GM13976 (cell line): ENCODE data around the gene RMDN3.

Experiments used
- DNase-seq: peaks from one replicate; pipeline ENCODE4 v3.0.0; 2012; ENCODE audit warnings: low spot score
- CTCF ChIP-seq: IDR thresholded peaks from 2 replicates; pipeline ENCODE4 v1.5.1; 2012; ENCODE audit warnings: borderline replicate concordance, mild to moderate bottlenecking; ENCODE audit not compliant: insufficient read depth; ENCODE audit errors: extremely low read depth, missing control alignments, control extremely low read depth
- in situ Hi-C: fragments of 300-500 bp; cut with MboI; formaldehyde crosslinking; loops from one replicate; pipeline ENCODE4 v1.12.0; 2022; ENCODE audit warnings: low sequenced_read_pairs, mixed read lengths, inconsistent platforms; ENCODE audit not compliant: unreplicated experiment

Gene RMDN3

DNA sequence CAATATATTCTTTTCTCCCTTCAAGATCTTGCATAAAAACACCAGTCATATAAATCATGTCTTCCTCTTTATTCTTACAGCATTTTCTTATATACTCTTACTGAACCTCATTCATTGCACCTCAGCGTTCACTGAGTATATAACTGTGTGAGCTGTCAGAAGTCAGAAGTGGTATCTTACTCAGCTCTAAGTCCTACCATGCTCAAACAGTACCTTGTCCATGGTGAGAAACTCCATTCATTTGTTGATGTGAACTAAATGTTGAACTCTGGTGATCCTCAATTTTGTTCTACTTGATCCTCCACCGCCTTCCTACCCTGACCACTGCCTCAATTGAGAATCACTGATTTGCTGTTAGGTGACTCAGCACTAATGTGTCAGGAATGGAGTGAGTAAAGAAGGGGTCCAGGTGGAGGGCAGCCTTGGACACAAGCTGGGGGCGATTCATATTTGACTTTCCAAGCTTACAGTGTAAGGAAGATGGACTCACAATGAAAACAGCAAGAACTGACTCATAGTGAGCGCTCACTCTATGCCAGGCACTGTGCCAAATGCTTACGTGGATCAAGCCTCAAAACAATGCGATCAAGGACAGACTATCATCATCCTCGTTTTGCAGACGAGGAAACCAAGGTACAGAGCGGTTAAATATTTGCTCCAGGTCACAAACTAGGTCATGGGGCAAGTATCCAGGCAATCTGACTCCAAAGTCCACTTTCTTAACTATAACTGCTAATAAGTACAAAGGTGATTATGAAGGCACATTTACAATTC lies 38.3 kb upstream of the RMDN3 start:
- TF ChIP-seq CTCF: no peak
- in situ Hi-C loops: no loop called here
- DNase-seq: no peak

- no peak for TF ChIP-seq CTCF
- in situ Hi-C loops: no loop called here
- no peak for DNase-seq
Observed at GRCh38 chr15:40792394-40792793, 37.3 kb upstream of the RMDN3 start.

- in situ Hi-C loops: no loop called here
- TF ChIP-seq CTCF: no peak
- no peak for DNase-seq
Observed at GRCh38 chr15:40790718-40791117, 35.7 kb upstream of the RMDN3 start.

GRCh38 chr15:40789999-40790398 lies 34.9 kb upstream of the RMDN3 start:
- in situ Hi-C loops: no loop called here

DNA sequence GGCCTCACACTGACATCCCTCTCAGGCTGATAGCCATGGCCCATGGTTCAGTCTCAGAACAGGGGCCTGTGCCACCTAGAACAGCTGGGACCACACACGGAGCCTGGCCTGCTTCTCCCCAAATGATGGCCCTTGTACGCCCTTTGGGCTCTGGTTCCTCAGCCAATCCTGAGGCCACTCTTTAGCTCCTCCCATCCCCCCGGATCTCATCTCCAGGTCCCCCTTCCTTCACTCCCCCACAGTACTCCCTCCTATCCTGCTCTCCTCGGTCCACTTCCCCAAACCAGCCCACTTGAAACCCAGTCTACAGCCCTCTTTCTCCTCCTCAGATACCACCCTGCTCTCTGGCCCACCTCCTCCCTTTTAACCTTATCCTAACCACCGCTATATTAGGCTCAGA lies 34.1 kb upstream of the RMDN3 start:
- DNase-seq: no peak
- in situ Hi-C loops: no loop called here
- no peak for TF ChIP-seq CTCF

More at GRCh38 chr15:40789999-40790398, 34.9 kb upstream of the RMDN3 start:
- TF ChIP-seq CTCF: no peak
- DNase-seq: no peak

- DNase-seq: no peak
- in situ Hi-C loops: no loop called here
- no peak for TF ChIP-seq CTCF
Observed at GRCh38 chr15:40787991-40788390, 32.9 kb upstream of the RMDN3 start.

DNA sequence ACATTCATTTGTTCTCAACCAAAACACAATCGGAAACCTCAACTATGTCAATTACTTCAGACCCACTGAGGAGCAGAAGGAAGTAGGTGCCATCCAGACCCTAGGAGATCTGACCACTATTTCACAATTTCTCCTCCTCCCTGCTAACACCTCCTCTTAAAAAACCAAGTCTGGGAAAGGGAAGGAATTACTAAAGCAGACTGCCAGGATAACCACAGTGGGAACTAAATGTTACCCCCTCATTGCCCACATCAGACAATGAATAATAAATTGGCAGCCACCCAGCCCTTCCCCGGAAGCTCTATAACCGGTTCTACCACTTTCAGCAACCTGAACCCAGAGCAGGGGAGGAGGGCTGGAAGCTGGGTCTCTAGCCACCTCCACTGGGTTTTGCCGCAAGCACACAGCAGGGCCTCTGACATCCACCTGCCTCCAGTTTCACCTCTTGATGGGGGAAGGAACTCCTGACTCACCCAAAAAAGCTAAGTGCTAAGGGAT lies 32.3 kb upstream of the RMDN3 start:
- DNase-seq: no peak

More for the DNA sequence above, 32.3 kb upstream of the RMDN3 start:
- no peak for TF ChIP-seq CTCF
- in situ Hi-C loops: no loop called here
